Measurements from ENCODE around the gene SGCD. TPM values are rescaled to one million over a fixed set of nuclear protein-coding genes. Genes with fewer than 3 reads are reported as not detected.
A peak's percentile ranks its signal among the peaks of the same experiment; 100 is the strongest.

Gene SGCD
- total RNA-seq, 1 donor from 2014 or later, result 0.64 TPM

DNA sequence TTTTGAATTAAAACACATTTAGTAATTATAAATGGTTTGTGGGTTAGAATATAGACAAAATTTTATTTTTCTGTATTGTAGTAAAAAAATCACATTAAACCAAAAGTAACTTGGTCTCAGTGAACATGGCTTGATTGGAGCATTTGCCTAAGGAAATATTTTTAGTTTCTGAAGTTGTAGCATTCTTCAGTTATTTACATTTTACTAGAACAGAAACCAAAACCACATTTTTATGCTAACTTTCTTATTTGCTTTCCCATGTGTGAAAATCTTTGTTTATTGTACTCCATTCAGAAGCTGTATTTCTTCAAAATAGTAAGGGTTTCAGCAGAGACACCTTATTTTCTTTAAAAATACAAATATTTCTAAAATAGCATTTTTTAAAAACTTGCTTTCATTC lies 129.9 kb downstream of the SGCD start:
- DNase-seq (ENCODE audit: low read depth in 2 of 2), result no peak

DNA sequence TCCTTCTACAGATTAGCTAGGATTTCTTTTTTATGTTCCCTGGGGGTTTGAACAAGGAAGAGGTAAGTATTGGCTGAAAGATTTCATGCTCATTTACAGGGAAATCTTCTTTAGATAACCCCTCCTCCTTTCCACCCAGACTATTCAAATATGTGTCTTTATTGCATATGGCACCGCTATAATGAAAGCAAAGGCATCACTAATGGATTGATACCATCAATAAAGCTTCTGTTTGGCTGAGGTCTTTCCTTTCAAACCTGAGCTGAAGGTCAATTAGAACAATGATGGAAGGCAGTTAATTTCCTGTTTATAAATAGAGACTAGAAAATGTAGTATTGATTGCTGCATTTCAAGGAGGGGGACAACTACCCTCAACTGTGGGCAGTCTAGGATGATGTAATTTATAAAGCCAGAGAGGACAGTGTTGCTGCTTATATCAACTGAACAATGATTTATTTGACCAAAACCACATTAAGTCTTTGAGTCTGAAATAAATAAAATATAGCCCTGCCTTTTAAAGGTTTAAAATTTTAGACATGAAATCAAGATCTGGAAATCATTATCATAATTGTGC lies 132.9 kb downstream of the SGCD start:
- no peak for DNase-seq (ENCODE audit: low read depth in 2 of 2)

DNA sequence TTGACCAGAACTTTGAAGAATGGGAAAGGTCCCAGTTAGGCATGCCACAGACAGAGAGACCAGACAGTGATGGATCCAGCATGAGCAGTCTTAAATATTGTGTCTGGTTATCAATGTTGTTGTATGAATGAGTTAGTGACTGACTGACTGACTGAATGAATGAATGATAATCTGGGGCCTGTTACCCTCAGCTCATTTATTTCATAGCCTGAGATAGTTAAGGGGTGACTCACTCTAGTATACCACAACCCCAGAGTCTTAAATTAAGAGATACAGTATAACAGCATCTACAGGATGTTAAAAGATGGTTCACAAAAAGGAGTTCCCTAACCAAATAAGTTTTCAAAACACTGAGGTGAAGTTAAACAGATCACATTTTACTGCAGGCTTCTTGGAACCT lies 133.5 kb downstream of the SGCD start:
- DNase-seq (ENCODE audit: low read depth in 2 of 2), result no peak

DNA sequence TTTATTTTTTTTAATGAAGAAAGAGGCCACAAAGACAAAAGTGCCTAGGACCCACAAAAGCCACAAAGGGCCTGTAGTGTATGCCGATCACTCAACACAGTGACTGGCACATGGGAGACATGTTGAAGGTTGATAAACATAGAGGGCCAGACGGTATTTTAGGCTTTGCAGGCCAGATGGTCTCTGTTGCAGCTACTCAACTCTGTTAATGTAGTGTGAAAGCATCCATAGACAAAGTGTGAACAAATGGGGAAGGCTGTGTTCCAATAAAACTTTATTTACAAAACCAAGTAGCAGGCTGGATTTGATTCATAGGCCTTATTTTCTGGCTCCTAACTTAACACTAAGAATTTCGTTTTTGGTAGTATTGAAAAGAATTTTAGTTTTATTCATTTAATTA lies 139.9 kb downstream of the SGCD start:
- DNase-seq (ENCODE audit: low read depth in 2 of 2), result no peak

DNA sequence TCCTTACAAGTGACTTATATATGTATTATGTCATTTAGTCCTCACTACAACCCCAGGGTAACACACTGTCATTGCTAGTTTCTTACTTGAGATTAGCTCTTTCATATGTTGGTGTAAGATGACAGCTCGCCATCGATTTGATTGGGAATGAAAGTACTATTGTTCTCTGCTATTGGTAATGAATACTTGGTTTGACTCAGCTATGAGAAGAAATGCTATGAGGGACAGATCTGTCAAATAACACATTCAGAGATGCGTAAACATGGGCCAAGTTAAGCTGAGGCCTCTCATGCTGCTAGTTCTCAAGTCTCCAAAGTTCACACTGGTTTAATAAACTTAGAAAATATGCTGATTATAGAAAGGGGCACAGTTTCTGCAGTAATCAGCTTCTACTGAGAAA lies 142.7 kb downstream of the SGCD start:
- DNase-seq (ENCODE audit: low read depth in 2 of 2), result no peak

DNA sequence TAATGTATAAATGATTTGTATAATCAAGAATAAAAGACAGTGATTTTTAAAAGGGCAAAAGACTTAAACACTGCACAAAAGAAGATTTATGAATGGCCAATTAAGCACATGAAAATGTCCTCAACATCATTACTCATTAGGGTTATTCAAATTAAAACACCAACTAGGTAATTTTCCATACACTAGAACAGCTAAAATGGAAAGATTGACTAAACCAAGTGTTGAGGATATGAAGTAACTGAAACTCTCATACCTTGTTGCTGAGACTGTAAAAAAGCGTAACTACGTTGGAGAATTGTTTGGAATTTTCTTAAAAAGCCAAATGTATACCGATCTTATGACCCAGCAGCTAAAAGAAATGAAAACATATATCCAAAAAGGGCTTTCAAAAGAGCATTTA lies 144.9 kb downstream of the SGCD start:
- DNase-seq (ENCODE audit: low read depth in 2 of 2), result no peak

DNA sequence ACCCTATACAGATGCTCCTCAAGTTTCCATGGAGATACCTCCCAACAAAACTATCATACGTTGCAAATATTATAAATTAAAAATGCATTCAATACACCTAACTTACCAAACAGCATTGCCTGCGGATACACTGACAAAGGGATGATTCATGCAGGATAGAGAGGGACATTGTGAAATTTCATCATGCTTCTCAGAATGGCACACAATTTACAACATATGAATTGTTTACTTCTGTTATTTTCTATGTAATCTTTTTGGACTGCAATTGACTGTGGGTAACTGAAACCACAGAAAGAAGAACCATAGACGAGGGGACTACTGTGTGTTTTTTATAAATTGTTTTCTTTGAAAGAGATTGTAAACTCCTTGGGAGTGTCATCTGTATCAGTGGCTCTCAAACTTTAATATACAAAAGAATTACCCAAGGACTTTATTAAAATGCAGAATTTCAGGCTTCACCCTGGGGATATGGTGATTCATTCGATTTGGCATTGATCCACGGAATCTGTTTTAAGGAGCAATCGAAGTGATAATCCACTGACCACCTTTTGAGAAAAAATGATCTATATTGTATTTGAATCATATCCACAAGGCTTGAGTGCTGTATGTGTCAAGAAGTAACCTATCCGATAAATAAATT lies 146.4 kb downstream of the SGCD start:
- DNase-seq (ENCODE audit: low read depth in 2 of 2), result no peak

DNA sequence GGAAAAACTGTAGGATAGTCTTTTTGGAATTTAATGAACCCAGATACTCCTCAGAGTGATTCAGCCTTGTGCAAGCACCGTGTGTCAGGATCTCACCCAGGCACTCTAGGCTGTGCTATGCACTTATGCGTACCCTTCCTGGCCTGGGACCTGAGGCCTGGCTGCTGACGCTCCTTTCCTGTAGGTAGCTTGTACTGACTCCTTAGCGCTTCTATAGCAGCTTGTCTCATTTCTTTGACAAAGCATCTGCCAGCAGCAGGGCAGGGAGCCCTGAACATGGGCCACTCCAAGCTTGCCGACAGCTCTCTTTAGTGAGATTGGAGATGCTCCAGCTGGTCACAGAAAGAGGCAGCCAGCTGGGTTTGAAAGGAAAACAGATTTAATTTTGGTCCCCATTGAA lies 147.3 kb downstream of the SGCD start:
- DNase-seq (ENCODE audit: low read depth in 2 of 2), result no peak

DNA sequence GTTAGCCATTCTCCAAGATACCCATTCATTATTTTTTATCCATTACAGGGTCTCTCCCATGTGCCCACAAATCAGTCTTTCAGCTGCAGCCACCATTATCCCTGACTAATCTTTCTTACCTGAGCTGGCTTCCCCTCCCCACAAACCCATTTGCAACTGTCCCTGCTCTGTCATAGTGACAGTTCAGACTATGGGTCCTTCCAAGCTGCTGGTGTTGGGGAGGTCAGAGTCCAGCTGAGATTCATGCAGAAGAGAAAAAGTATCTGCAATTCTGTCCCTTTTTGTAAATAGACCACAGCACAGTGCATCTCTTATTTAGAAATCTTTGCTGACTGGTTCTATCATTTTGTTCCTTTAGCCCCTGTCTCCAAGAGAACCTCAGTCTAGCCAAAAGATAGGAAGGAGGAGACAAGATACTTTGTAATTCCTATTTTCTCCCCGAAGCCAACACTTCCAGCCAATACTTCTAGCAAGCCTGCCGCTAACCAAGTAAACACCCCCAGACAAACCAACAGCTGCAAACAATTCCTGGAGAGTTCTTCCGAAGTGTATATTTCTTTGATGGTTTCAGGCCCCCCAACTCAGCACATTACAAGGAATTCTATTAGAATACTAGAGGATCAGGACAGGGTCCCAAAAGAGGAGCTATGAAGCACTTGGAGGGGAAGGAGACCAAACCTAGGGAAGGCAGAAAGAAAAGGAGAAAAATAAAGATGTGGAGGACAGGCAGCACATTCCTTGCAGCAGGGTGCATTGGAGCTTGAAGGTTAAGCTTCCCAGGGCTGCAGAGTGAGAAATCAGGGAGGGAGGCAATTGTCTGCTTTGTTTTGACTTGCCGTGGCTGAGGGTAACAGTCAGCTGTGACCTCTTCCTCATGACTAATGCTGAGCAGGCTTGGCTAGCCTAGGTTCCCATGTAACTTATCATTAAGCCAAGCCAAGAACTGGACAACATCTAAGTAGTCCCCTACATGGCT lies 148.5 kb downstream of the SGCD start:
- peak in 1 of 2 donors; percentile 1 for DNase-seq (ENCODE audit: low read depth in 2 of 2)

DNA sequence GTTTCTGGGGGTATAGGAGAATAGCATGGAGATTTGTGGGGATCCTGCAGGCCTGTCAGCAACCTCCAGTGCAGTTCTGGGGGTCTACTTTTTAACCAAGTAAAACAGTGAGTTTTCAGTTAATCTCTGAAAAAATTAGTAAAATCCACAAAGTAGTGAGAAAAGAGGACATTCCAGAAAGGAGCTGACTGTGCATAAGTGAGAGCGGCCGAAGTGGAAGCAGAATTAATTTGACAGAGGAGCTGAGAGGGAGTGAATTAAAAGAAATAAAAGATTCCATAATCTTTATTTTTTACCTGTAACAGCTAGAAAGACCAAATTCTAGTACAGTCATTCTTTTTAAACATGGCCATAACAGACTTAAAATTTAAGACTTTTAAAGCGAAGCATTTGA lies 149.2 kb downstream of the SGCD start:
- no peak for DNase-seq (ENCODE audit: low read depth in 2 of 2)

DNA sequence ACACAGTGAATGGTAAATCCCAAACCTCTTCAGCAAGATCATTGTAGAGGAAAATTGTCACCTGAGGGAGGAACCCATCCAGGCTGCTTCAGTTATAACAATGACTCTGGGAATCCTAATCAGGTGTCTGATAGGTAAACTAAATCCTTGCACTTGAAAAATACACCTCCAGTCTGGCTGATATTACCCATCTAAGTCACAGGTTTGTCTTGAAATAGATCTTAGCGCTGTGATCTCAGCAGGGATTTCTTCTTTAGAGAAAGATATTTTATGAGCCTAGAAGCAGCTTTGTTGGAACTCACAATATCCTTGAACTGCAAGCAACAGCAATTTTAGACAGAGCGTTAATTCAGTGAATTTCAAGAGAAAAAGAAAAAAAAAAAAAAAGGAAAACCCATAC lies 149.7 kb downstream of the SGCD start:
- no peak for DNase-seq (ENCODE audit: low read depth in 2 of 2)

DNA sequence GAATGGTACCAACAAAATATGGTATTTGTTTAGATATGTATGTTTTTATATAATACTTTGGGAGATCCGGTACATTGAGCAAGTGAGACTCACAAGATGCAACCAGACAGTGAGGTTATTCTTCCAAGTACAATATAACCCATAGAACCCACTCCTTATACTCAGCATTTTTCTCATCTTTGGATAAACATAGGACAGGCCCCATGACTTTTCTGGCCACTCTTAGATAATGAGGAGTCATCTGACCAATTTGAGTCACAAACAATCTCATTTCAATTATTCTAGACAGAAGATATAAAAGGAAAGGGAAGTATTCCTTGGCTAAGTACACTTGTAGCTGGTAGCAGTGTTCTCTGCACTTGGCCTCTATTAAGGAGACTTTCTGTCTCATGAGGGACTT lies 150.2 kb downstream of the SGCD start:
- no peak for DNase-seq (ENCODE audit: low read depth in 2 of 2)

DNA sequence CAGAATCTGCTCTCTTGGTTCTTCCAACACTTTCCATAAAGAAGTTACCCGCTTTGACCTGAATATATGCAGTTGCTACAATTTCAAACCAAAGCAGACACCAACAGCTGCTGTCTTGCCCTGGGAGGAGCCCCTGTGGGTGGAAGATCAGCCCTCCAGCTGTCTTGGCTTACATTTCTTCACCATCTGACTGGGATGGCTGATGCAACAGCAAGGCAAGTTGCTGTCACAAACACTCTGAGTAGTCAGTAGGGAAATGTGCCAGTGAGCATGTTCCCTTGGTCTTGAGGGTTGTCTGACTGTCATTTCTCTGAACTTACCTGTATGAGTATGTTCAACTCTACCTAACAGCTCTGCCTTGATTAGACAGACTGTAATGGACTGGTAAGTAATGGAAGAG lies 152.9 kb downstream of the SGCD start:
- DNase-seq (ENCODE audit: low read depth in 2 of 2), result no peak

DNA sequence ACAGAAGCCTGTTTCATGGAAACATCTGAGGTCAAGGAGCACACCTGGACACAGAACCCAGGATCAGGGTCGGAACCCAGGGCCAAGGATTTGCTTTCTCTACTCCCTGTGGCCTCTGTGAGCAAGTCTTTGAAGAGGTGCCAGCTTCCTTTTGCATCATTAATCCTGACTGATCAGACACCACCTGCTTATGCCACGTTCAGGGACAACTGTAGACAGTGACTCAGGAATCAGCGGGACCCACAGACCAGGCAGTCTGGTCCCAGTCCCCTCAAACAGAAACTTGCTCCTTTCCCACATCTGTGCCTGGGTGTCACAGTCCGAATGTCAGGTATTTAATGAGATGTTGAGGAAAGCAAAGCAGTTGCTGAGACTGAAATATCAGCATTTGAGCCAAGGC lies 154.8 kb downstream of the SGCD start:
- no peak for DNase-seq (ENCODE audit: low read depth in 2 of 2)

DNA sequence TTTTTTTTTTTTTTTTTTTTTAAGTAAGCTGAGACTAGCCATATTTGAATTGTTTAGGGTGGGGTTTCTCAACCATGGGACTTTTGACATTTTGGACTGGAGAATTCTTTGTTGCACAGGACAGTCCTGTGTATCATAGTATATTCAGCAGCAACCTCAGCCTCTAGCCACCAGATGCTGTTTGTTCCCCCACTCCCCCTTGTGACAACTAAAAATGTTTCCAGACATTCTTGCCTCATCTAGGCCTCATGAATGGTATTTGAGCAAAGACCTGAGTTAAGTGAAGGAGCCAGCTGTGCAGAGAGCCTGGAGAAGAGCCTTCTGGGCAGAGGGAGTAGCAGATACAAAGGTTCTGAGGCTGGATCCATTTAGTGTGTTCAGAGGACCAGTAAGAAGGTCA lies 155.9 kb downstream of the SGCD start:
- no peak for DNase-seq (ENCODE audit: low read depth in 2 of 2)

DNA sequence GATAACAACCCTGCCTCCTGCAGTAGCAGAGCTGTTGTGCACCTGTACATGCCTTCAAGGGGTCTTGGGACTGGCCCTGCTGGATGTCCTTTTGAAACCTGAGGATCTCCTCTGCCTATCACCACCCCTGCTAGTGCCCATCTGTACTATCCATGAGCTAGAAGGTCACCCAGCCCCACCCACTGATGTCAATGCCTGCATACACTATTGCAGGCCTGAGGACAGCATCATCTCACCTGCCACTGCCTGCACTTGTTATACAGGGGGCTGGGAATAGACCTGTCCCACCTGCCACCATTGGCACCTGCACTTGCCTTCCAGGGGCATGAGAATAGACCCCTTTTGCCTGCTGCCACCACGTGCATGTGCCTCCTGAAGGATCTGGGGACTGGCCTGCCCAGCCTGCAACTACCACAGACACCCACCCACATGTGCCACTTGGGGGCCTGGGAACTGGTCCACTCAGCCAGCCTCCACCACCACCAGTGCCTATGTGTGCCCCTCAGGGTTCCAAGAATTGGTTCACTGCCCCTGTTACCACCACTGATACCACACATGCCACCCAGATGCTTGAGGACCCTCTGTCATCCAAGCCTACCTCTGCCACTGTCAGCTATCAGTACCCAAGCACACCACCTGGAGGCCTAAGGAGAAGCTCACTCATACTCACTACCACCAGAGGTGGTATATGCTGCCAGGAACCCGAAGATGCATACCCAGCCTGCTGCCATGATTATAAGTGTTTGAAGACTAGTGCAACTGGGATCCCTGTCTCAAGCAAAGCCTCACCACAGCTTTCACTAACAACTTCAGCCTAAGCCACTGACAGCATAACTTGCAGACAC lies 159.7 kb downstream of the SGCD start:
- DNase-seq (ENCODE audit: low read depth in 2 of 2), result no peak

DNA sequence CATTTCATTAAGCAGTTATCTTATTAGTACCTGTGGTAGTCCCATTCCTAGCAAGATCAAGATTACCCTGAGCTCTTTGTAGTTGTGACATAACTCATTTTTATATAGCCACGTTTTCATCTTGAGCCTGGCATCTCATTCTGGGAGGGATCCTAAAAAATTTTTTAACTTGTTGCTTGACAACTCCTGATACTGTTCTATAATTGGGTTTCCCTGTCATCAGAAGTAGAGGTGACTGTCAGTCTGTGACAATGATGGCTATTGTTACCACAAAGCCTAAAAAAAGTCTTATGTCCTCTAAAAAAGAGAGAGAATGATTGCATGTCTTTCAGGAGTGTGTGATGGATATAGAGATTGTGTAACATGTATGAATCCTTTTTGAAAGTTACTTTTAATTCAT lies 164.8 kb downstream of the SGCD start:
- DNase-seq (ENCODE audit: low read depth in 2 of 2), result no peak

DNA sequence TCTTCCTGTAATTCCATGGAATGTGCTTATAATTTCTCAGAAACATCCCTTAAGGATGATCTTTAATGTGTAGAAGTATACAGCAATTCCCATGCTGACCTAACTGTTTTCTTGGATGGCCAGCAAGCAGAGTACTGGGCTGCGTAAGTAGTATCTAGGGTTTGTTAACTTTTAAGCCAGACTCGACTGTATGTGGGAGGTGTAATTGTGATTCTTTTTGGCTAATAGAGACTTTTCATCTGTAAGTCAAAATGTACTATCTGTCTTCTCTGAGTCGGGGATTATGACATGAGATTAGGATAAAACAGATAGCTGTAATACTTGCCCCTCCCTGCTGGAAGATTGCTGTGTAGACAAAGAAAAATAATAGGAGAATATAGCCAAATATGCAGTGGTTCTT lies 169.3 kb downstream of the SGCD start:
- DNase-seq (ENCODE audit: low read depth in 2 of 2), result no peak

DNA sequence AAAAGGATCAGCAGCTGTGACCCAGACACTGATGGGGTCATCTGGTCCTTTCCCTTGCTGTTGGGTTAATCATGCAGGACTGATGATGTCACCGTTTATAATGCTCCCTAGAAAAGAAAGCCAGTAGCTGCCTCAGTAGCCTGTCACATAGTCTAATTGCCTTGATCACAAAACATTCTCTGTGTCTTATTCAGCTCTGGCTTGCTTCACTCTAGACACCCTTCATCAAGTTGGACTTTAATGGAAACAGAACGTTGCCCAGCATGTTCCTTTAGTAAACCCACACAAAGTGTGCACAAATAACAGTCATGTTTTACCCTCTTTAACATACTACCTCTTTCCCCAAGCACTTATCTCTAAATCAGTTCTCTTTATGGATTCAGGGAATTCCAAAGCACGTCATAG lies 170.8 kb downstream of the SGCD start:
- DNase-seq (ENCODE audit: low read depth in 2 of 2), result no peak

DNA sequence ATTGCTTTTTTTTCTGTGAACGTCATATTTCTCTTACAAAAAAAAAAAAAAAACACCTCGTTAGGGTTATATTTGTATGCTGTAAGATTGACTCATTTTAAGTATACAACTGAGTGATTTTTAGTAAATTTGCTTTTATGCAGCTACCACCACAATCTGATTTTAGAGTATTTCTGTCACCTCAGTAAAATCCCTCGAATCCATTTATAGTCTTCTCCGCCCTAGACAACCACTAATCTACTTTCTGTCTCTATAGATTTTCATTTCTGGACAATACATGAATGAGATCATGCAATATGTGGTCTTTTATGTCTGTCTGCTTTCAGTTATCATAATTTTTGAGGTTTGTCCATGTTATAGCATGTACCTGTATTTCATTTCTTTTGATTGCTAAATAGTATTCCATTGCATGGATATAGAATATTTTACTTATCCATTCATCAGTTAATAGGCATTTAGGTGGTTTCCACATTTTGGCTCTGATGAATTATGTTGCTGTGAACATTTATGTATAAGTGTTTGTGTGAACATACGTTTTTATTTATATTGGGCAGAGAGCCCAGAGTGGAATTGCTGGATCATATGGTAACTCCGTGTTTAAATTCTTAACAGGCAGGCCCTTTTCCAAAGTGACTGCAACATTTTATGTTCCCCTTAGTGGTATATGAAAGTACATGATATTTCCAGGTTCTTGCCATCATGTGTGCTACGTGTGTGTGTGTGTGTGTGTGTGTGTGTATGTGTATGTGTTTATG lies 171.4 kb downstream of the SGCD start:
- DNase-seq (ENCODE audit: low read depth in 2 of 2), result no peak

DNA sequence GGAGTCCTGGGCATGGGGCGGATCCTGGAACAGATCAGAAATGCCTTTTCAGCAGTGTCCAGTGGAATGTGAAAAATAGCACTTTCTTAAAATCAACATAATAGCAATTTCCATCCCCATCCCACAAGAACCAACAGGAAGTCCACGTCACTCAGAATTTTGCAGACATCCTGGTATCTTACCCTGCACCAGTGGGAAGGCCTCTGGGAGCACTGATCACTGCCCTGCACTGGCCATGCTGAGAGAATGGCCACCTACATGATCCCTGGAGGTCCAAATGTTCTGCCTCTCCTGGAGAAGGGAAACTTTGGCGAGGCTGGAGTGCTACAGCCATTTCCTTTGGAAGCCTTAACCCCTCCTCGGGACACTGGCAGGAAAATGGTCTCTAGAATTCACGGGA lies 173.8 kb downstream of the SGCD start:
- no peak for DNase-seq (ENCODE audit: low read depth in 2 of 2)
